Uterus (tissue), 4 donors: ENCODE results near the gene POMGNT2. TPM values are rescaled to one million over a fixed set of nuclear protein-coding genes. Genes with fewer than 3 reads are reported as not detected.

ENCODE experiments used
- DNase-seq, 2 donors: peaks; one replicate each; pipeline ENCODE4 v3.0.0-alpha.2; 2019 to 2020
- H3K27ac ChIP-seq, 2 donors: fragments of 200-600 bp; sonication (generic); 1 replicate in 1 of 2; 2 replicates in 1 of 2; pipeline ENCODE4 v1.5.1; 2016 to 2018
- H3K27me3 ChIP-seq, 2 donors: fragments of 200-600 bp; sonication (generic); one replicate each; pipeline ENCODE4 v1.5.1; 2018 to 2019; ENCODE audit warnings: control low read depth in 1 of 2
- H3K36me3 ChIP-seq, 2 donors: fragments of 200-600 bp; sonication (generic); one replicate each; pipeline ENCODE4 v1.5.1; 2019; ENCODE audit warnings: control low read depth in 1 of 2
- H3K4me1 ChIP-seq, 2 donors: fragments of 200-600 bp; sonication (generic); one replicate each; pipeline ENCODE4 v1.5.1; 2018 to 2019; ENCODE audit warnings: control low read depth in 1 of 2
- H3K4me3 ChIP-seq, 2 donors: fragments of 200-600 bp; sonication (generic); 1 replicate in 1 of 2; 2 replicates in 1 of 2; pipeline ENCODE4 v1.5.1; 2018 to 2019; ENCODE audit warnings: mild to moderate bottlenecking in 1 of 2
- H3K9me3 ChIP-seq, 2 donors: fragments of 200-600 bp; sonication (generic); one replicate each; pipeline ENCODE4 v1.5.1; 2019; ENCODE audit warnings: control low read depth in 1 of 2
- POLR2A ChIP-seq, 2 donors: fragments of 450-650 bp; IDR thresholded peaks; one replicate each; pipeline ENCODE4 v1.6.1; 2016; ENCODE audit warnings: antibody characterized with exemption in 2 of 2, mild to moderate bottlenecking in 1 of 2, moderate library complexity in 1 of 2
- intact Hi-C: fragments of 100-400 bp; cut with DNase I; formaldehyde crosslinking; loops from one replicate; pipeline ENCODE4 v1.15.1; 2023; ENCODE audit warnings: low total_unique reads
- total RNA-seq, 4 donors: library from RNA; depleted of rRNA in 3 of 4; stranded (reverse); fragments of >200 nt in 3 of 4; gene quantifications; one replicate each; pipeline versions ENCODE4 v1.1.0 to v1.2.4, GENCODE V29; 2014 to 2023
- TF ChIP-seq, protein P1 (sequence below), 4 experiments: fragments of 200-600 bp in 2 of 4; fragments of 450-650 bp in 2 of 4; sonication (generic) in 2 of 4; IDR thresholded peaks; one replicate each; pipeline ENCODE4 v1.5.1; 2016 to 2019; ENCODE audit warnings: antibody characterized with exemption in 4 of 4, mild to moderate bottlenecking in 2 of 4, moderate library complexity in 1 of 4
- donor health status: DM: yes; HTN: yes; CAD: no.

POMGNT2 gene
- total RNA-seq, 4 donors from 2014 or later: 17.6 to 103 (median 57.7) TPM

DNA sequence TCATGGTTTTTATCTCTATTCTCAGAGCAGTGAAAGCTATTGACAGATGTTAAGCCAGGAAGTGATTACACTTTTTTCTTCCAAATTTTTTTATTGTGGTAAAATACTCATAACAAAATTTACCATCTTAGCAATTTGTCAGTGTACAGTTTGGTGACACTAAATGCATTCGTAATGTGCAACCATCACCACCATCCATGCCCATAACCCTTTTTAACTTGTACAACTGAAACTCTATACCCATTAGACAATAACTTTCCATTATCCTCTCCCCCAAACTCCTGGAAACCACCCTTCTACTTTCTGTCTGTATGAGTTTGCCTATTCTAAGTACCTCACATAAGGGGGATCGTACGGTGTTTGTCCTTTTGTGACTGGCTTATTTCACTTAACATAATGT, 15.1 kb upstream of the POMGNT2 start:
- no peaks in the 10 kb centered on the region for H3K36me3 ChIP-seq
- H3K27me3 ChIP-seq: no peaks in the 10 kb centered on the region
- H3K4me3 ChIP-seq: no peak overlapping the region
- intact Hi-C loops: no loop called here
- no peaks in the 10 kb centered on the region for H3K4me1 ChIP-seq
- no peak for DNase-seq
- no peak overlapping the region for H3K27ac ChIP-seq
- TF ChIP-seq, protein P1, sequence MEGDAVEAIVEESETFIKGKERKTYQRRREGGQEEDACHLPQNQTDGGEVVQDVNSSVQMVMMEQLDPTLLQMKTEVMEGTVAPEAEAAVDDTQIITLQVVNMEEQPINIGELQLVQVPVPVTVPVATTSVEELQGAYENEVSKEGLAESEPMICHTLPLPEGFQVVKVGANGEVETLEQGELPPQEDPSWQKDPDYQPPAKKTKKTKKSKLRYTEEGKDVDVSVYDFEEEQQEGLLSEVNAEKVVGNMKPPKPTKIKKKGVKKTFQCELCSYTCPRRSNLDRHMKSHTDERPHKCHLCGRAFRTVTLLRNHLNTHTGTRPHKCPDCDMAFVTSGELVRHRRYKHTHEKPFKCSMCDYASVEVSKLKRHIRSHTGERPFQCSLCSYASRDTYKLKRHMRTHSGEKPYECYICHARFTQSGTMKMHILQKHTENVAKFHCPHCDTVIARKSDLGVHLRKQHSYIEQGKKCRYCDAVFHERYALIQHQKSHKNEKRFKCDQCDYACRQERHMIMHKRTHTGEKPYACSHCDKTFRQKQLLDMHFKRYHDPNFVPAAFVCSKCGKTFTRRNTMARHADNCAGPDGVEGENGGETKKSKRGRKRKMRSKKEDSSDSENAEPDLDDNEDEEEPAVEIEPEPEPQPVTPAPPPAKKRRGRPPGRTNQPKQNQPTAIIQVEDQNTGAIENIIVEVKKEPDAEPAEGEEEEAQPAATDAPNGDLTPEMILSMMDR (IDR thresholded peaks at IDR 0.05): no peak
- no peak for TF ChIP-seq POLR2A (IDR thresholded peaks at IDR 0.05)
- no peaks in the 10 kb centered on the region for H3K9me3 ChIP-seq

GRCh38 chr3:43117257-43117656, 11.4 kb upstream of the POMGNT2 start:
- H3K9me3 ChIP-seq: no peaks in the 10 kb centered on the region
- no peaks in the 10 kb centered on the region for H3K36me3 ChIP-seq
- no peak for DNase-seq
- no peaks in the 10 kb centered on the region for H3K4me1 ChIP-seq
- TF ChIP-seq, protein P1 (IDR thresholded peaks at IDR 0.05): no peak
- TF ChIP-seq POLR2A (IDR thresholded peaks at IDR 0.05): no peak
- intact Hi-C loops: no loop called here
- no peaks in the 10 kb centered on the region for H3K27me3 ChIP-seq
- H3K27ac ChIP-seq: no peak overlapping the region
- H3K4me3 ChIP-seq: no peak overlapping the region

DNA sequence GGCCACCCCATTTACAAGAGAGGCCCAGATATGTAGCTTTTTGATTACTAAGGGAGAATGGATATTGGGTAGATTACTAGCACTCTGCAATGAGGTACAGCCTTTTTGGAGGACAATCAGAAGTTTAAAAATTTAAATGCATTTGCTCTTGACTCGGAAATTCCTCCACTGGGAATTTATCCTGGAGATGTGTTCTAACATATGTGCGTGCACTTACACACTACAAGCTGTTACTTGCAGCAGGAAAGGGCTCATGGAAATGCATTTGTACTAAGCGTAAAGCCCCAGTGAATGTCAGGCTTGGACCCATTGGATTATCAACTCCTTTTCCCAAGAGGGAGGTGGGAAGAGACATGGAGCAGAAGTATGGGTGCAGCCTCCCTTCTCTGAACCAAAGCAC, 7.8 kb upstream of the POMGNT2 start:
- no peaks in the 10 kb centered on the region for H3K4me1 ChIP-seq
- DNase-seq: no peak
- TF ChIP-seq, protein P1 (IDR thresholded peaks at IDR 0.05): no peak
- no peaks in the 10 kb centered on the region for H3K36me3 ChIP-seq
- no peak overlapping the region for H3K27ac ChIP-seq
- H3K9me3 ChIP-seq: no peaks in the 10 kb centered on the region
- intact Hi-C loops: no loop called here
- H3K27me3 ChIP-seq: no peaks in the 10 kb centered on the region
- no peak overlapping the region for H3K4me3 ChIP-seq

GRCh38 chr3:43106293-43106628, 382 bp upstream of the POMGNT2 start:
- Histone ChIP-seq H3K9me3 (no peaks in the 10 kb centered on the region), H3K4me3 (peak overlapping the region; percentile 83 to 92), H3K4me1 (peaks cover 0 to 3% of the 10 kb centered on the region in 2 donors), H3K27me3 (no peaks in the 10 kb centered on the region), H3K36me3 (no peaks in the 10 kb centered on the region), H3K27ac (peak overlapping the region; percentile 96)
- intact Hi-C loops: loop anchor here (10.0 kb wide), 1 partner anchor 141 kb away; no protein-coding TSS in a partner anchor
- TF ChIP-seq, protein P1 (IDR thresholded peaks at IDR 0.05): no peak
- TF ChIP-seq POLR2A (IDR thresholded peaks at IDR 0.05): no peak
- DNase-seq: no peak

GRCh38 chr3:43104660-43105595, 951 bp downstream of the POMGNT2 start:
- no peak for TF ChIP-seq POLR2A (IDR thresholded peaks at IDR 0.05)
- TF ChIP-seq, protein P1 (IDR thresholded peaks at IDR 0.05): no peak
- no peaks in the 10 kb centered on the region for H3K36me3 ChIP-seq
- intact Hi-C loops: loop anchor here (10.0 kb wide), 1 partner anchor 140 kb away; no protein-coding TSS in a partner anchor
- peak overlapping the region; percentile 83 to 92 for H3K4me3 ChIP-seq
- H3K27me3 ChIP-seq: no peaks in the 10 kb centered on the region
- H3K4me1 ChIP-seq: peaks cover 0 to 3% of the 10 kb centered on the region in 2 donors
- H3K27ac ChIP-seq: peak overlapping the region; percentile 96
- H3K9me3 ChIP-seq: no peaks in the 10 kb centered on the region
- peak in 1 of 2 donors; percentile 45 for DNase-seq
